K562 (cell line): ENCODE results near the gene PDZRN4. TPM values are rescaled to one million over a fixed set of nuclear protein-coding genes. Genes with fewer than 3 reads are reported as not detected.

Source experiments
- ATAC-seq: fragments of 200-7000 bp; cut with Tn5 transposase; 3 replicates; pipeline ENCODE4 v1.9.1; 2020; ENCODE audit warnings: moderate library complexity
- BruUV-seq: library from RNA; stranded (reverse); fragments of 400-500 nt; replicated peaks from 2 replicates; lab custom pipeline; 2021; lab: Mats Ljungman, UMichigan
- CTCF ChIA-PET: fragments of 300-600 bp; formaldehyde crosslinking; extraction: SDS; loops from one replicate; lab custom pipeline; 2021; ENCODE audit warnings: low intra/inter-chr PET ratio; lab: Yijun Ruan, JAX
- POLR2A ChIA-PET: fragments of 300-600, 350-650 bp; sonication (Branson Sonifier 250); formaldehyde crosslinking; extraction: SDS; loops from one replicate; lab custom pipeline; 2021; ENCODE audit warnings: antibody characterized with exemption, inconsistent platforms; lab: Yijun Ruan, JAX
- DNase-seq, 4 experiments: peaks; one replicate each; pipeline versions ENCODE4 v3.0.0 to v3.0.0-alpha.2; 2011 to 2018; ENCODE audit warnings: low spot score in 3 of 4, mixed read lengths in 3 of 4; ENCODE audit errors: extremely low read depth in 1 of 4
- FAIRE-seq: peaks from 2 replicates; lab custom pipeline; 2011; peaks lifted over from hg19 to GRCh38; lab: Jason Lieb, UNC
- H2AFZ ChIP-seq: 2 replicates; pipeline ENCODE4 v1.6.0; 2011; ENCODE audit warnings: low read depth, low read length, control low read depth, inconsistent platforms
- H3K27ac ChIP-seq: fragments of 200-600 bp; 3 replicates; pipeline ENCODE4 v1.8.0; 2011; ENCODE audit warnings: low read depth, mild to moderate bottlenecking, control low read depth, inconsistent platforms, low read length, moderate library complexity, mixed read lengths; ENCODE audit errors: extremely low read depth
- H3K27me3 ChIP-seq, 2 experiments: fragments of 300-600 bp in 1 of 2; 2 replicates in 1 of 2; 3 replicates in 1 of 2; pipeline versions ENCODE4 v1.6.0 to v1.8.0; 2011; ENCODE audit warnings: inconsistent platforms in 2 of 2, low read length in 2 of 2, mild to moderate bottlenecking in 1 of 2, mixed read lengths in 1 of 2, moderate library complexity in 1 of 2; ENCODE audit not compliant: control insufficient read depth in 2 of 2, insufficient read depth in 2 of 2
- H3K36me3 ChIP-seq: fragments of 300-600 bp; 3 replicates; pipeline ENCODE4 v1.8.0; 2011; ENCODE audit warnings: mild to moderate bottlenecking, low read length, inconsistent platforms; ENCODE audit not compliant: control insufficient read depth, insufficient read depth
- H3K4me1 ChIP-seq, 2 experiments: fragments of 200-600 bp in 1 of 2; replicated peaks in 1 of 2; 2 replicates in 1 of 2; 3 replicates in 1 of 2; pipeline versions ENCODE4 v1.5.1 to v1.8.0; 2011; ENCODE audit warnings: inconsistent platforms in 2 of 2, low read length in 2 of 2, mild to moderate bottlenecking in 1 of 2, mixed read lengths in 1 of 2, moderate library complexity in 1 of 2; ENCODE audit not compliant: control insufficient read depth in 2 of 2, insufficient read depth in 2 of 2
- H3K4me2 ChIP-seq: 2 replicates; pipeline ENCODE4 v1.6.1; 2011; ENCODE audit warnings: low read length, control low read depth, inconsistent platforms, mixed read lengths; ENCODE audit not compliant: insufficient read depth
- H3K4me3 ChIP-seq: fragments of 200-600 bp; sonication (generic), shearing (Covaris generic); 2 replicates; pipeline ENCODE4 v1.5.1; 2016; ENCODE audit warnings: control low read depth, inconsistent platforms
- H3K79me2 ChIP-seq: fragments of 200-600 bp; 3 replicates; pipeline ENCODE4 v1.8.0; 2011; ENCODE audit warnings: low read length, inconsistent platforms; ENCODE audit not compliant: control insufficient read depth, insufficient read depth
- H3K9ac ChIP-seq, 2 experiments: 2 replicates each; pipeline versions ENCODE4 v1.6.0 to v1.6.1; 2011; ENCODE audit warnings: low read depth in 2 of 2, low read length in 2 of 2, control low read depth in 1 of 2, inconsistent platforms in 1 of 2, mild to moderate bottlenecking in 1 of 2, mixed read lengths in 1 of 2; ENCODE audit not compliant: insufficient read depth in 1 of 2
- H3K9me1 ChIP-seq: one replicate; pipeline ENCODE4 v1.6.0; 2011; ENCODE audit warnings: inconsistent platforms, mild to moderate bottlenecking, low read length, moderate library complexity; ENCODE audit not compliant: control insufficient read depth, insufficient read depth
- H3K9me3 ChIP-seq: replicated peaks from 2 replicates; pipeline ENCODE4 v1.5.1; 2011; ENCODE audit warnings: low read depth, low read length, inconsistent platforms; ENCODE audit not compliant: control insufficient read depth, insufficient read depth
- H4K20me1 ChIP-seq: replicated peaks from 2 replicates; pipeline ENCODE4 v1.6.1; 2011; ENCODE audit warnings: low read length, inconsistent platforms, mixed read lengths; ENCODE audit not compliant: control insufficient read depth, insufficient read depth
- HMGN3 ChIP-seq: IDR thresholded peaks from 2 replicates; pipeline ENCODE4 v1.6.1; 2011; ENCODE audit warnings: borderline replicate concordance, low read depth, mild to moderate bottlenecking, mixed read lengths, low read length; ENCODE audit not compliant: insufficient read length; ENCODE audit errors: extremely low read depth
- KLF13 ChIP-seq: fragments of 450-650 bp; IDR thresholded peaks from 2 replicates; pipeline ENCODE4 v1.6.1; 2016; ENCODE audit warnings: missing genetic modification characterization, low read depth, mild to moderate bottlenecking, missing compliant biosample characterization, moderate library complexity, borderline replicate concordance
- RBFOX2 ChIP-seq: fragments of 200-400 bp; formaldehyde crosslinking; IDR thresholded peaks from 2 replicates; pipeline ENCODE4 v1.6.1; 2017; ENCODE audit warnings: low read depth, mild to moderate bottlenecking, low read length, moderate library complexity
- U2AF1 ChIP-seq: fragments of 200-400 bp; formaldehyde crosslinking; optimal IDR thresholded peaks from 2 replicates; pipeline ENCODE3; 2017; ENCODE audit warnings: mild to moderate bottlenecking, low read depth, low read length, moderate library complexity
- ZBTB7A ChIP-seq: IDR thresholded peaks from 2 replicates; pipeline ENCODE4 v1.6.1; 2011; ENCODE audit warnings: low read depth, mild to moderate bottlenecking, low read length, moderate library complexity, borderline replicate concordance; ENCODE audit not compliant: control insufficient read depth
- ZNF586 ChIP-seq: fragments of 450-650 bp; formaldehyde crosslinking; conservative IDR thresholded peaks from 2 replicates; pipeline ENCODE4 v1.4.0; 2020; ENCODE audit warnings: mild to moderate bottlenecking, moderate library complexity
- WGBS: fragments of 100-300 bp; shearing (Covaris generic); methylation state at CpG from one replicate; pipeline ENCODE4 v1.1.6; 2016; ENCODE audit warnings: low coverage, mixed read lengths; ENCODE audit not compliant: insufficient coverage; ENCODE audit errors: missing lambda C conversion rate; 5-methylcytosine and 5-hydroxymethylcytosine counted together
- in situ Hi-C: fragments of 300-500 bp; cut with MboI; formaldehyde crosslinking; loops from 4 replicates; pipeline ENCODE4 v1.15.0; 2018; ENCODE audit warnings: inconsistent platforms, mixed read lengths
- intact Hi-C: fragments of 100-400 bp; cut with micrococcal nuclease; formaldehyde crosslinking; loops from 2 replicates; pipeline ENCODE4 v1.14.2; 2022
- polyA plus RNA-seq, 8 experiments: library from polyadenylated mRNA; depleted of rRNA in 4 of 8; stranded (reverse) in 5 of 8; unstranded in 3 of 8; fragments of >200 nt; fragmentation: Nextera tagmentation in 2 of 8; fragmentation: Illumina TruSeq in 1 of 8; extraction: Ambion mirVana in 2 of 8; extraction: Trizol in 1 of 8; gene quantifications; 2 replicates each; pipeline versions ENCODE4 v1.2.1 to v1.2.3, GENCODE V29; 2011 to 2014; ENCODE audit warnings: inconsistent platforms in 1 of 8, missing spikeins in 1 of 8
- total RNA-seq, 7 experiments: library from RNA; depleted of rRNA in 6 of 7; stranded (reverse); fragments of >200 nt in 6 of 7; fragmentation: Illumina TruSeq in 2 of 7; extraction: Trizol in 2 of 7; gene quantifications; 2 replicates each; pipeline versions ENCODE4 v1.2.1 to v1.2.3, GENCODE V29; 2011 to 2021; ENCODE audit warnings: low replicate concordance in 1 of 7
- TF ChIP-seq, protein P1 (sequence below): conservative IDR thresholded peaks from 2 replicates; pipeline ENCODE4 v1.6.1; 2011; ENCODE audit warnings: low read depth, mild to moderate bottlenecking, low read length; ENCODE audit not compliant: control insufficient read depth

PDZRN4 gene
- total and polyA plus RNA-seq, 9 of the 15 experiments (the other 6 are each of a cell fraction or from before 2014, with no cell fraction given), result not detected

DNA sequence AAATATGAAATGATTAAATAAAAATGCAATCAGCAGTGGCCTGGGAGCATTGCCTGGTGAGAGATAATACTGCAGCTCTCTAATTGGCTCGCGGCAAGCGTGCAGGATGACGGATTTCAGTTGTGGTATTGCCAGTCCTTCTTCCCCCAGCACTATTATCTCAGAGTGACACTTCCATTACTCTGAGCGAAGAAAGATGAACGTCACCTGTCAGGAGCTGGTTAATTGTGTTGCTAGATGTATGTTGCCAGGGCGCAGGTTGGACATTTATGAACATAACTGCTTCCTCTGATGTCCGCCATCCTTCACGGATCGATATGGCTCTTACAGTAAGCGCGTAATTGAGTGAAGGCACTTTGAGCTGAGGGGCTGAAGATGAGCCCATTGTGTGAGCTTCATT is 374.9 kb downstream of the PDZRN4 start (continued):
- TF ChIP-seq, protein P1, sequence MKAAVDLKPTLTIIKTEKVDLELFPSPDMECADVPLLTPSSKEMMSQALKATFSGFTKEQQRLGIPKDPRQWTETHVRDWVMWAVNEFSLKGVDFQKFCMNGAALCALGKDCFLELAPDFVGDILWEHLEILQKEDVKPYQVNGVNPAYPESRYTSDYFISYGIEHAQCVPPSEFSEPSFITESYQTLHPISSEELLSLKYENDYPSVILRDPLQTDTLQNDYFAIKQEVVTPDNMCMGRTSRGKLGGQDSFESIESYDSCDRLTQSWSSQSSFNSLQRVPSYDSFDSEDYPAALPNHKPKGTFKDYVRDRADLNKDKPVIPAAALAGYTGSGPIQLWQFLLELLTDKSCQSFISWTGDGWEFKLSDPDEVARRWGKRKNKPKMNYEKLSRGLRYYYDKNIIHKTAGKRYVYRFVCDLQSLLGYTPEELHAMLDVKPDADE, result no peak
- TF ChIP-seq ZNF586 (CRISPR knock-in tag) (no peak), RBFOX2 (no peak), ZBTB7A (no peak)

DNA sequence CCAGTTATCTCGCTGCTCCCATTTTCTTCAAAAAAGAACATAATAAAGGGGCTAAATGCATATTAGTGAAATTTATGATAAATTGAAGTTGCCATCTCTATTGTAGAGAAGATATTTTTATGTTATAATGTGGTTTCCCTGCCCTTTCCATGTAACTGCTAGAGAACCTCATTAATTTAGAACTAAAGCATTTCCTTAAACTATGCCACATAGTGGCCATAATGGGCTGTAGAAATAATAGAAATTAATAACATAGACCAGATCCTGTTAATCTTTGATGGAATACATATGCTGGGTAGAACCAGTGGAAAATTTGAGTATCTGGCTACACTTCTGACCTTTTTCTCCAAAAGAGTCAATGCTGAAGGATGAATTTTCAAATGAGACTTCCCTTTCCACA is 376.7 kb downstream of the PDZRN4 start:
- Histone ChIP-seq H3K36me3 (no peaks in the 10 kb centered on the region), H3K4me3 (no peak overlapping the region), H3K9me1 (no peaks in the 10 kb centered on the region), H3K9ac (no peak overlapping the region), H3K79me2 (no peaks in the 10 kb centered on the region), H3K27ac (no peak overlapping the region), H3K27me3 (no peaks in the 10 kb centered on the region), H2AFZ (no peak overlapping the region), H3K9me3 (no peaks in the 10 kb centered on the region), H4K20me1 (no peaks in the 10 kb centered on the region), H3K4me1 (no peaks in the 10 kb centered on the region), H3K4me2 (no peak overlapping the region)
- FAIRE-seq, result no peak
- 0% methylated on average over 1 of the region's 1 CpG for WGBS
- DNase-seq, result no peak
- CTCF ChIA-PET, result no interaction called here
- in situ Hi-C loops, result no loop called here
- TF ChIP-seq KLF13 (tag) (no peak), HMGN3 (no peak), U2AF1 (no peak)
- POLR2A ChIA-PET, result no interaction called here
- BruUV-seq, result no TSS peak
- intact Hi-C loops, result no loop called here
- no peak for ATAC-seq
